ENCODE data around the gene SORBS1. TPM values are rescaled to one million over a fixed set of nuclear protein-coding genes. Genes with fewer than 3 reads are reported as not detected.

The SORBS1 gene
- total RNA-seq, 1 donor from 2014 or later: 896 TPM

GRCh38 chr10:95406651-95407280 lies 154.4 kb downstream of the SORBS1 start:
- H3K36me3 ChIP-seq: peaks cover 65% of the 10 kb centered on the region
- H3K27me3 ChIP-seq (ENCODE audit: low read depth): no peaks in the 10 kb centered on the region
- intact Hi-C loops (cut with micrococcal nuclease): no loop called here
- DNase-seq: peak; percentile 82
- peak overlapping the region; percentile 8 for H3K4me3 ChIP-seq
- no peak for TF ChIP-seq CTCF (IDR thresholded peaks at IDR 0.05; ENCODE audit: borderline replicate concordance)
- H3K4me1 ChIP-seq: peaks cover 98% of the 10 kb centered on the region
- peak overlapping the region; percentile 97 for H3K27ac ChIP-seq (replicated peaks)
- no peaks in the 10 kb centered on the region for H3K9me3 ChIP-seq (replicated peaks)

- Histone ChIP-seq H3K4me1 (peaks cover 98% of the 10 kb centered on the region), H3K9me3 (replicated peaks) (no peaks in the 10 kb centered on the region), H3K4me3 (no peak overlapping the region), H3K27me3 (ENCODE audit: low read depth) (no peaks in the 10 kb centered on the region), H3K27ac (replicated peaks) (peak overlapping the region; percentile 97), H3K36me3 (peaks cover 66% of the 10 kb centered on the region)
- intact Hi-C loops (cut with micrococcal nuclease): no loop called here
- no peak for TF ChIP-seq CTCF (IDR thresholded peaks at IDR 0.05; ENCODE audit: borderline replicate concordance)
- DNase-seq: no peak
Measured at GRCh38 chr10:95405655-95406054, 155.5 kb downstream of the SORBS1 start.

GRCh38 chr10:95404864-95405263 lies 156.3 kb downstream of the SORBS1 start:
- no peaks in the 10 kb centered on the region for H3K9me3 ChIP-seq (replicated peaks)
- H3K4me1 ChIP-seq: peaks cover 98% of the 10 kb centered on the region
- TF ChIP-seq CTCF (IDR thresholded peaks at IDR 0.05; ENCODE audit: borderline replicate concordance): no peak
- peak overlapping the region; percentile 20 for H3K4me3 ChIP-seq
- peak overlapping the region; percentile 97 for H3K27ac ChIP-seq (replicated peaks)
- no peaks in the 10 kb centered on the region for H3K27me3 ChIP-seq (ENCODE audit: low read depth)
- intact Hi-C loops (cut with micrococcal nuclease): no loop called here
- DNase-seq: no peak
- peaks cover 68% of the 10 kb centered on the region for H3K36me3 ChIP-seq

- peak; percentile 38 for DNase-seq
- H3K27me3 ChIP-seq (ENCODE audit: low read depth): no peaks in the 10 kb centered on the region
- TF ChIP-seq CTCF (IDR thresholded peaks at IDR 0.05; ENCODE audit: borderline replicate concordance): no peak
- peaks cover 68% of the 10 kb centered on the region for H3K36me3 ChIP-seq
- intact Hi-C loops (cut with micrococcal nuclease): no loop called here
- H3K27ac ChIP-seq (replicated peaks): peak overlapping the region; percentile 97
- peaks cover 98% of the 10 kb centered on the region for H3K4me1 ChIP-seq
- H3K4me3 ChIP-seq: peak overlapping the region; percentile 20
- no peaks in the 10 kb centered on the region for H3K9me3 ChIP-seq (replicated peaks)
Measured at GRCh38 chr10:95404462-95404858, 156.7 kb downstream of the SORBS1 start.

- Histone ChIP-seq H3K9me3 (replicated peaks) (no peaks in the 10 kb centered on the region), H3K36me3 (peaks cover 68% of the 10 kb centered on the region), H3K4me3 (no peak overlapping the region), H3K4me1 (peaks cover 98% of the 10 kb centered on the region), H3K27me3 (ENCODE audit: low read depth) (no peaks in the 10 kb centered on the region), H3K27ac (replicated peaks) (peak overlapping the region; percentile 97)
- intact Hi-C loops (cut with micrococcal nuclease): no loop called here
- peak; percentile 66 for DNase-seq
- TF ChIP-seq CTCF (IDR thresholded peaks at IDR 0.05; ENCODE audit: borderline replicate concordance): no peak
Measured at GRCh38 chr10:95403700-95404461, 157.3 kb downstream of the SORBS1 start.

All from left ventricle myocardium inferior (tissue), 1 donor.